A549 (cell line): Measurements from ENCODE around the gene TRIM47. TPM values are rescaled to one million over a fixed set of nuclear protein-coding genes. Genes with fewer than 3 reads are reported as not detected.

Experiments used
- ATAC-seq, 2 experiments: fragments of 200-7000 bp in 1 of 2; fragments of >200 bp in 1 of 2; cut with Nextera tagmentation in 1 of 2; cut with Tn5 transposase in 1 of 2; 3 replicates each; pipeline versions ENCODE4 v1.8.0 to v1.9.1; 2018 to 2020; ENCODE audit warnings: mild to moderate bottlenecking in 1 of 2, moderate library complexity in 1 of 2
- CTCF ChIA-PET: fragments of 300-600 bp; sonication (Branson Sonifier 250); formaldehyde crosslinking; extraction: SDS; loops from one replicate; lab custom pipeline; 2021; ENCODE audit warnings: antibody characterized with exemption, inconsistent platforms; lab: Yijun Ruan, JAX
- POLR2A ChIA-PET: fragments of 350-600 bp; formaldehyde crosslinking; extraction: SDS; loops from one replicate; lab custom pipeline; 2021; ENCODE audit warnings: antibody characterized with exemption, inconsistent platforms; lab: Yijun Ruan, JAX
- DNase-seq, 2 experiments: peaks; one replicate each; pipeline versions ENCODE4 v3.0.0 to v3.0.0-alpha.2; 2011 to 2016; ENCODE audit warnings: low read depth in 1 of 2, low spot score in 1 of 2
- FAIRE-seq: peaks from 2 replicates; lab custom pipeline; 2011; peaks lifted over from hg19 to GRCh38; lab: Jason Lieb, UNC
- H3K27ac ChIP-seq, 2 experiments: fragments of >200 bp; sonication (Bioruptor Twin); formaldehyde crosslinking; 3 replicates each; pipeline ENCODE4 v1.5.1; 2016 to 2017
- H3K4me1 ChIP-seq: fragments of >200 bp; sonication (Bioruptor Twin); formaldehyde crosslinking; 3 replicates; pipeline ENCODE4 v1.6.1; 2016
- H3K4me2 ChIP-seq: fragments of >200 bp; sonication (Bioruptor Twin); formaldehyde crosslinking; 3 replicates; pipeline ENCODE4 v1.6.1; 2016
- H3K4me3 ChIP-seq: fragments of >200 bp; sonication (Bioruptor Twin); formaldehyde crosslinking; 3 replicates; pipeline ENCODE4 v1.5.1; 2016
- H3K9me3 ChIP-seq: fragments of >200 bp; sonication (Bioruptor Twin); formaldehyde crosslinking; 3 replicates; pipeline ENCODE4 v1.6.1; 2016
- ATOH8 ChIP-seq: fragments of 250-450 bp; sonication (Bioruptor Pico); IDR thresholded peaks from 2 replicates; pipeline ENCODE4 v1.5.0; 2020; ENCODE audit warnings: low read depth, mild to moderate bottlenecking, moderate library complexity
- CBX2 ChIP-seq: fragments of 200-600 bp; sonication (generic); IDR thresholded peaks from 2 replicates; pipeline ENCODE4 v1.6.1; 2016; ENCODE audit warnings: low read depth, mild to moderate bottlenecking, borderline replicate concordance
- CBX8 ChIP-seq: fragments of 200-600 bp; sonication (generic); IDR thresholded peaks from 2 replicates; pipeline ENCODE4 v1.6.1; 2016
- ESRRA ChIP-seq: fragments of 150-350 bp; IDR thresholded peaks from 2 replicates; pipeline ENCODE4 v1.6.1; 2014; ENCODE audit warnings: mild to moderate bottlenecking, low read length, borderline replicate concordance
- FOSL2 ChIP-seq, 2 experiments: fragments of 450-650 bp in 1 of 2; fragments of >200 bp in 1 of 2; sonication (Bioruptor Twin) in 1 of 2; formaldehyde crosslinking; IDR thresholded peaks; 2 replicates each; pipeline versions ENCODE4 v1.5.0 to v1.6.1; 2016 to 2020; ENCODE audit warnings: mild to moderate bottlenecking in 1 of 2, moderate library complexity in 1 of 2
- FOXS1 ChIP-seq: fragments of 250-450 bp; sonication (Bioruptor Pico); IDR thresholded peaks from 2 replicates; pipeline ENCODE4 v1.5.0; 2020; ENCODE audit warnings: mild to moderate bottlenecking, moderate library complexity
- HOXA7 ChIP-seq: fragments of 250-450 bp; sonication (Bioruptor Pico); IDR thresholded peaks from 2 replicates; pipeline ENCODE4 v1.5.0; 2020; ENCODE audit warnings: mild to moderate bottlenecking, moderate library complexity
- HOXB13 ChIP-seq: fragments of 250-450 bp; sonication (Bioruptor Pico); IDR thresholded peaks from 2 replicates; pipeline ENCODE4 v1.5.0; 2020; ENCODE audit warnings: low read depth, mild to moderate bottlenecking, moderate library complexity
- HOXB5 ChIP-seq: fragments of 250-450 bp; sonication (Bioruptor Pico); IDR thresholded peaks from 2 replicates; pipeline ENCODE4 v1.5.0; 2020; ENCODE audit warnings: mild to moderate bottlenecking, moderate library complexity
- KDM1A ChIP-seq: fragments of 200-600 bp; sonication (generic); IDR thresholded peaks from 2 replicates; pipeline ENCODE4 v1.6.1; 2016; ENCODE audit warnings: low read depth, mild to moderate bottlenecking
- KDM5A ChIP-seq: fragments of 200-600 bp; sonication (generic); IDR thresholded peaks from 2 replicates; pipeline ENCODE4 v1.6.1; 2016; ENCODE audit warnings: antibody characterized with exemption, mild to moderate bottlenecking
- MAFK ChIP-seq: fragments of 450-650 bp; IDR thresholded peaks from 2 replicates; pipeline ENCODE4 v1.6.1; 2014; ENCODE audit not compliant: partially characterized antibody
- MAZ ChIP-seq: fragments of 150-350 bp; IDR thresholded peaks from 2 replicates; pipeline ENCODE4 v1.6.1; 2014; ENCODE audit warnings: antibody characterized with exemption, low read depth, low read length, borderline replicate concordance
- POLR2A ChIP-seq: IDR thresholded peaks from 2 replicates; pipeline ENCODE4 v1.6.1; 2012; ENCODE audit warnings: mild to moderate bottlenecking, low read length
- POLR2AphosphoS2 ChIP-seq: conservative IDR thresholded peaks from 2 replicates; pipeline ENCODE4 v1.6.1; 2012; ENCODE audit warnings: low read length, improper control_type of control experiment, inconsistent platforms
- RARB ChIP-seq: fragments of 250-450 bp; sonication (Bioruptor Pico); IDR thresholded peaks from 2 replicates; pipeline ENCODE4 v1.8.0; 2021; ENCODE audit warnings: mild to moderate bottlenecking, moderate library complexity
- RCOR1 ChIP-seq: fragments of 150-350 bp; IDR thresholded peaks from 2 replicates; pipeline ENCODE4 v1.6.1; 2014; ENCODE audit warnings: antibody characterized with exemption, low read length, low read depth
- RNF2 ChIP-seq: fragments of 200-600 bp; sonication (generic); IDR thresholded peaks from 2 replicates; pipeline ENCODE4 v1.6.1; 2016; ENCODE audit warnings: low read depth, mild to moderate bottlenecking, antibody characterized with exemption, moderate library complexity, borderline replicate concordance
- TP53 ChIP-seq: fragments of 250-450 bp; sonication (Bioruptor Pico); IDR thresholded peaks from 2 replicates; pipeline ENCODE4 v1.5.0; 2021; ENCODE audit warnings: mild to moderate bottlenecking, moderate library complexity
- ZC3H11A ChIP-seq: fragments of 450-650 bp; IDR thresholded peaks from 2 replicates; pipeline ENCODE4 v1.6.1; 2014; ENCODE audit warnings: antibody characterized with exemption, mild to moderate bottlenecking
- ZNF302 ChIP-seq: fragments of 250-450 bp; sonication (Bioruptor Pico); IDR thresholded peaks from 2 replicates; pipeline ENCODE4 v1.9.0; 2021; ENCODE audit warnings: inconsistent platforms, mild to moderate bottlenecking, moderate library complexity
- WGBS: methylation state at CpG from one replicate; pipeline ENCODE4 v1.1.6; 2017; ENCODE audit errors: missing lambda C conversion rate; 5-methylcytosine and 5-hydroxymethylcytosine counted together
- polyA plus RNA-seq, 4 experiments: library from polyadenylated mRNA; depleted of rRNA in 3 of 4; stranded (reverse); fragments of >200 nt; fragmentation: RNase III in 1 of 4; extraction: RNeasy Plus Mini Kit Qiagen cat#74134 plus additional on column Dnase treatment in 1 of 4; gene quantifications; 2 replicates in 3 of 4; 3 replicates in 1 of 4; pipeline ENCODE4 v1.2.3, GENCODE V29; 2011 to 2017
- TF ChIP-seq, protein P1 (sequence below): fragments of >200 bp; sonication (Bioruptor Twin); formaldehyde crosslinking; IDR thresholded peaks from 3 replicates; pipeline ENCODE4 v1.6.1; 2016

TRIM47 gene
- polyA plus RNA-seq, 2 of the 4 experiments (the other 2 are of a cell fraction), result 19.6 to 46.6 TPM

DNA sequence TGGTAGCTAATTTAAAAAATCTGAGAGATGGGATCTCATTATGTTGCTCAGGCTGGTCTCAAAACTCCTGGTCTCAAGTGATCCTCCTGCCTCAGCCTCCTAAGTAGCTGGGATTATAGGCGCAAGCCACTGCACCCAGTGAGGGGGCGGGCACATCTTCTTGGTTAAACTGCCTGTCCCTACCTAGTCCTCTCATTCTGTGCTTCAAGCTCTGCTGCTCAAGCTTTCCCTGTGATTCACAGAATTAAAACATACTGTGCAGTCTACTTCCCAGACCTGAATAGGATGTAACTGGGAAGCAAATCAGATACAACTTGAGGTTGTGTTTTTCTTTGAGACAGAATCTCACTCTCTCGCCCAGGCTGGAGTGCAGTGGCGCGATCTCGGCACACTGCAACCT, 24.0 kb upstream of the TRIM47 start:
- H3K4me3 ChIP-seq, result no peak overlapping the region
- no peak overlapping the region for H3K4me2 ChIP-seq
- DNase-seq (no peak), ATAC-seq (no peak), FAIRE-seq (no peak)
- POLR2A ChIA-PET, result interaction anchor here (0.5 to 3.2 kb wide), 2 partner anchors 25 to 556 kb away, joined by 3 to 18 read pairs; partner anchors contain the start of gene TRIM47
- no peak for TF ChIP-seq POLR2AphosphoS2
- TF ChIP-seq TP53, result no peak
- no peak for TF ChIP-seq CBX2
- no peak for TF ChIP-seq ZC3H11A
- TF ChIP-seq FOXS1 (CRISPR knock-in tag), result no peak
- TF ChIP-seq HOXB13 (CRISPR knock-in tag), result no peak
- TF ChIP-seq KDM5A, result no peak
- no peak for TF ChIP-seq KDM1A
- peaks cover 22% of the 10 kb centered on the region for H3K4me1 ChIP-seq
- no peaks in the 10 kb centered on the region for H3K9me3 ChIP-seq
- 95% methylated on average over 6 of the region's 6 CpGs for WGBS
- no peak overlapping the region for H3K27ac ChIP-seq
- CTCF ChIA-PET, result interaction anchor here (1.1 to 22.8 kb wide), 6 partner anchors 9 to 119 kb away, joined by 3 to 513 read pairs (median 40); partner anchors contain the start of genes CDK3, TRIM47 and TRIM65

DNA sequence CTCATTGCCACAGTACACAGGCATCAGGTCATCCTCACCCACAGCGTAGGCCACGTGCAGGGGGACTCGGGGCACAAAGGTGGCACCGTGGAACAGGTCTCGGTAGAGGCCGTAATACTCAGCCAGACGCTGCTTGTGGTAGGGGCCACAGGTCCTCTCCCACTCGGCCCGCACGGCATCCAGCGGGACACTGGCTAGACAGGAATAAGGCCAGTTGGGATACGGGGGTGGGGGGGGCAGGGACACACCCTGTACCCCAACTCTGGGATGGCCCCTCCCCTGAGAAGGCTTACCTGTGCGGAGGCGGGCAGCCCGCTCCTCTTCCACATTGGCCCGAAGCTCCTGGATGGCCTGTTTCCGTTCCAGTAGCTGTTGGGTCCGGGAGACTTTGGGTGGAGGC, 23.3 kb upstream of the TRIM47 start:
- POLR2A ChIA-PET, result interaction anchor here (0.6 kb wide), 1 partner anchor 46 kb away, joined by 5 read pairs; the partner anchor contains the start of gene WBP2
- H3K4me2 ChIP-seq, result no peak overlapping the region
- no peak overlapping the region for H3K4me3 ChIP-seq
- peaks cover 26% of the 10 kb centered on the region for H3K4me1 ChIP-seq
- DNase-seq (no peak), FAIRE-seq (no peak), ATAC-seq (no peak)
- TF ChIP-seq MAFK (no peak), RCOR1 (no peak), KDM1A (no peak), HOXB5 (CRISPR knock-in tag) (no peak), CBX8 (no peak), RARB (no peak), MAZ (no peak), ATOH8 (CRISPR knock-in tag) (no peak), FOSL2 (IDR thresholded peaks at IDR 0.05) (no peak), FOSL2 (CRISPR knock-in tag; IDR thresholded peaks at IDR 0.05) (no peak), POLR2A (no peak), RNF2 (no peak), ESRRA (no peak), ZNF302 (CRISPR knock-in tag) (no peak), CBX2 (no peak), HOXA7 (CRISPR knock-in tag) (no peak)
- TF ChIP-seq, protein P1, sequence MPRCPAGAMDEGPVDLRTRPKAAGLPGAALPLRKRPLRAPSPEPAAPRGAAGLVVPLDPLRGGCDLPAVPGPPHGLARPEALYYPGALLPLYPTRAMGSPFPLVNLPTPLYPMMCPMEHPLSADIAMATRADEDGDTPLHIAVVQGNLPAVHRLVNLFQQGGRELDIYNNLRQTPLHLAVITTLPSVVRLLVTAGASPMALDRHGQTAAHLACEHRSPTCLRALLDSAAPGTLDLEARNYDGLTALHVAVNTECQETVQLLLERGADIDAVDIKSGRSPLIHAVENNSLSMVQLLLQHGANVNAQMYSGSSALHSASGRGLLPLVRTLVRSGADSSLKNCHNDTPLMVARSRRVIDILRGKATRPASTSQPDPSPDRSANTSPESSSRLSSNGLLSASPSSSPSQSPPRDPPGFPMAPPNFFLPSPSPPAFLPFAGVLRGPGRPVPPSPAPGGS, result no peak
- WGBS, result 89% methylated on average over 18 of the region's 18 CpGs
- no peaks in the 10 kb centered on the region for H3K9me3 ChIP-seq
- CTCF ChIA-PET, result interaction anchor here (5.8 to 22.8 kb wide), 3 partner anchors 8 to 103 kb away, joined by 75 to 513 read pairs (median 372); partner anchors contain the start of genes CDK3, TRIM47 and TRIM65
- H3K27ac ChIP-seq, result no peak overlapping the region
